ENCODE results near the gene LYRM4. TPM values are rescaled to one million over a fixed set of nuclear protein-coding genes. Genes with fewer than 3 reads are reported as not detected.

LYRM4 gene
- total and polyA plus RNA-seq, 2 experiments from 2014 or later: 51.0 to 62.0 TPM

DNA sequence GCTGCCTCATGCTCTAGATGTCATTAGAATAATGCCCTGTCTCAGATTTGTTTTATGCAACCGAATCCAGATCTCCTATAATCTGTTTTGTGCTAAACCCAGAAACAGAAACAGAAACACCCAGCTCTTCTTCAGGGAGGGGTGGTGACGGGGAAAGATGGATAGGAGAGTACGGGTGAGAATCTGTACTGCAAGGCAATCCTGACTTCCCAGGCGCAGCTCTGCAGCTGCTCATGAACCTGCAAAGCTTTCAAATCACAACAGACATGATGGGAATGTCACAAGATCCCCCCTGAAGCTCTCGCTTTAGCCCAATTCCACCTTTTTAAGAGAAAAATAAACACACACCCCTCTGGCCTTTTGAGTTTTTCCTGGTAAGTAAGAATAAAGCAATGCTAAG, 104.1 kb downstream of the LYRM4 start (continued):
- TF ChIP-seq, protein P1, sequence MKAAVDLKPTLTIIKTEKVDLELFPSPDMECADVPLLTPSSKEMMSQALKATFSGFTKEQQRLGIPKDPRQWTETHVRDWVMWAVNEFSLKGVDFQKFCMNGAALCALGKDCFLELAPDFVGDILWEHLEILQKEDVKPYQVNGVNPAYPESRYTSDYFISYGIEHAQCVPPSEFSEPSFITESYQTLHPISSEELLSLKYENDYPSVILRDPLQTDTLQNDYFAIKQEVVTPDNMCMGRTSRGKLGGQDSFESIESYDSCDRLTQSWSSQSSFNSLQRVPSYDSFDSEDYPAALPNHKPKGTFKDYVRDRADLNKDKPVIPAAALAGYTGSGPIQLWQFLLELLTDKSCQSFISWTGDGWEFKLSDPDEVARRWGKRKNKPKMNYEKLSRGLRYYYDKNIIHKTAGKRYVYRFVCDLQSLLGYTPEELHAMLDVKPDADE (IDR thresholded peaks at IDR 0.05): no peak
- TF ChIP-seq ZNF114 (CRISPR knock-in tag; IDR thresholded peaks at IDR 0.05) (no peak), CREB1 (CRISPR knock-in tag; IDR thresholded peaks at IDR 0.05; ENCODE audit: low read depth) (no peak), EZH2phosphoT487 (IDR thresholded peaks at IDR 0.05; ENCODE audit: unreplicated experiment) (no peak), NANOG (IDR thresholded peaks at IDR 0.05; ENCODE audit: borderline replicate concordance) (no peak), STAT1 (IDR thresholded peaks at IDR 0.05; ENCODE audit: unreplicated experiment) (no peak)
- TF ChIP-seq, protein P2, sequence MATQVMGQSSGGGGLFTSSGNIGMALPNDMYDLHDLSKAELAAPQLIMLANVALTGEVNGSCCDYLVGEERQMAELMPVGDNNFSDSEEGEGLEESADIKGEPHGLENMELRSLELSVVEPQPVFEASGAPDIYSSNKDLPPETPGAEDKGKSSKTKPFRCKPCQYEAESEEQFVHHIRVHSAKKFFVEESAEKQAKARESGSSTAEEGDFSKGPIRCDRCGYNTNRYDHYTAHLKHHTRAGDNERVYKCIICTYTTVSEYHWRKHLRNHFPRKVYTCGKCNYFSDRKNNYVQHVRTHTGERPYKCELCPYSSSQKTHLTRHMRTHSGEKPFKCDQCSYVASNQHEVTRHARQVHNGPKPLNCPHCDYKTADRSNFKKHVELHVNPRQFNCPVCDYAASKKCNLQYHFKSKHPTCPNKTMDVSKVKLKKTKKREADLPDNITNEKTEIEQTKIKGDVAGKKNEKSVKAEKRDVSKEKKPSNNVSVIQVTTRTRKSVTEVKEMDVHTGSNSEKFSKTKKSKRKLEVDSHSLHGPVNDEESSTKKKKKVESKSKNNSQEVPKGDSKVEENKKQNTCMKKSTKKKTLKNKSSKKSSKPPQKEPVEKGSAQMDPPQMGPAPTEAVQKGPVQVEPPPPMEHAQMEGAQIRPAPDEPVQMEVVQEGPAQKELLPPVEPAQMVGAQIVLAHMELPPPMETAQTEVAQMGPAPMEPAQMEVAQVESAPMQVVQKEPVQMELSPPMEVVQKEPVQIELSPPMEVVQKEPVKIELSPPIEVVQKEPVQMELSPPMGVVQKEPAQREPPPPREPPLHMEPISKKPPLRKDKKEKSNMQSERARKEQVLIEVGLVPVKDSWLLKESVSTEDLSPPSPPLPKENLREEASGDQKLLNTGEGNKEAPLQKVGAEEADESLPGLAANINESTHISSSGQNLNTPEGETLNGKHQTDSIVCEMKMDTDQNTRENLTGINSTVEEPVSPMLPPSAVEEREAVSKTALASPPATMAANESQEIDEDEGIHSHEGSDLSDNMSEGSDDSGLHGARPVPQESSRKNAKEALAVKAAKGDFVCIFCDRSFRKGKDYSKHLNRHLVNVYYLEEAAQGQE (IDR thresholded peaks at IDR 0.05; ENCODE audit: unreplicated experiment): no peak

DNA sequence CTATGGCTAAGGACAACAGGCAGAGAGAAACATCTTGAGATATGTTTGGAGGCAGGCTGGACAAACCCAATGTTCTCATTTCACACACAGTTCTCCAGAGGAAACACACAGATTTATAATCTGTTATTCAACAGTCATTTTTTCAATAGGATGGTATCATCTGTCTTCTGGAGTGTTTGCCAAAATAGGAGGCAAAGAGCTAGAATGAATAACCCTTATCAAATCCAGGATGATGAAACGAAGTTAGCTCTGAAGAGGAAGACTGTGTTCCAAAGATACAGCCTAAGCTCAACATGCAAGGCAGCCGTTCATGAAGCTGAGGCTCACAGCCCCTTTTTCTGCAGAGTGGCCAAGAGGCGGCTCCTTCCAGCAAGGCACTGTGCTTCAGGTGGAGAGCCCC, 104.8 kb downstream of the LYRM4 start:
- H3K27me3 ChIP-seq (ENCODE audit: insufficient read depth): no peaks in the 10 kb centered on the region
- Mint-ChIP-seq H3K4me1 (peaks cover 14% of the 10 kb centered on the region), H3K36me3 (ENCODE audit: low read depth) (no peaks in the 10 kb centered on the region), H3K9me3 (no peaks in the 10 kb centered on the region), H3K4me3 (no peak overlapping the region), H3K27me3 (ENCODE audit: insufficient read depth, low read depth, poor library complexity) (peaks cover 4% of the 10 kb centered on the region), H3K27ac (no peak overlapping the region)
- H4K20me1 ChIP-seq (replicated peaks; ENCODE audit: insufficient read depth): peaks cover 20% of the 10 kb centered on the region
- no peak overlapping the region for H3K4me3 ChIP-seq
- no peaks in the 10 kb centered on the region for H3K36me3 ChIP-seq (ENCODE audit: insufficient read depth)
- H3K9me2 ChIP-seq (ENCODE audit: insufficient read depth): no peaks in the 10 kb centered on the region
- H3K27ac ChIP-seq (ENCODE audit: low read depth): no peak overlapping the region
- H3F3A ChIP-seq (replicated peaks; ENCODE audit: low read depth): no peaks in the 10 kb centered on the region
- ATAC-seq: no peak
- H2AFZ ChIP-seq: no peak overlapping the region
- no peak overlapping the region for H3K4me2 ChIP-seq
- H3K79me2 ChIP-seq (replicated peaks; ENCODE audit: insufficient read depth): no peaks in the 10 kb centered on the region
- TF ChIP-seq CREB1 (CRISPR knock-in tag; IDR thresholded peaks at IDR 0.05; ENCODE audit: low read depth): no peak
- TF ChIP-seq, protein P1 (IDR thresholded peaks at IDR 0.05): no peak
- no peak for TF ChIP-seq EZH2 (IDR thresholded peaks at IDR 0.05; ENCODE audit: low read depth, unreplicated experiment)
- DNase-seq (ENCODE audit: low spot score): no peak
- no peaks in the 10 kb centered on the region for H3K4me1 ChIP-seq (ENCODE audit: insufficient read depth)
